Erythroblast (primary cell): ENCODE data around the gene U2AF2.
A peak's percentile ranks its signal among the peaks of the same experiment; 100 is the strongest.

Experiments used
- DNase-seq, 2 experiments: peaks; one replicate each; lab custom pipeline; 2025; lab: John Stamatoyannopoulos, UW
- GATA1 ChIP-seq: IDR thresholded peaks from 2 replicates; pipeline ENCODE4 v1.6.1; 2011; ENCODE audit warnings: low read depth, mild to moderate bottlenecking, control low read depth, low read length, moderate library complexity
- POLR2A ChIP-seq: IDR thresholded peaks from 2 replicates; pipeline ENCODE4 v1.6.1; 2011; ENCODE audit warnings: mild to moderate bottlenecking, low read length

Gene U2AF2

GRCh38 chr19:55674841-55675660, 20.2 kb downstream of the U2AF2 start, which contains the start of gene EPN1:
Gene EPN1 (plus strand): TSS chr19:55675226. CDS start chr19:55678628, 3,402 bp downstream.
- no peak for TF ChIP-seq GATA1
- TF ChIP-seq POLR2A = peak; percentile 51

GRCh38 chr19:55675661-55676354, 21.0 kb downstream of the U2AF2 start:
- TF ChIP-seq GATA1 = no peak
- TF ChIP-seq POLR2A = no peak
- DNase-seq = no peak

More at GRCh38 chr19:55674841-55675660, 20.2 kb downstream of the U2AF2 start, which contains the start of gene EPN1:
- DNase-seq = peak; percentile 99

GRCh38 chr19:55676383-55676782, 21.5 kb downstream of the U2AF2 start:
- TF ChIP-seq GATA1 = no peak
- TF ChIP-seq POLR2A = no peak
- peak; percentile 79 to 88 for DNase-seq

GRCh38 chr19:55676889-55677505, 22.2 kb downstream of the U2AF2 start:
- no peak for DNase-seq
- TF ChIP-seq POLR2A = no peak
- TF ChIP-seq GATA1 = no peak

GRCh38 chr19:55677572-55678028, 22.8 kb downstream of the U2AF2 start:
- no peak for DNase-seq
- TF ChIP-seq POLR2A = no peak
- TF ChIP-seq GATA1 = no peak

- DNase-seq = no peak
- TF ChIP-seq POLR2A (no peak), GATA1 (no peak)
Observed at GRCh38 chr19:55678121-55678671, 23.4 kb downstream of the U2AF2 start.

GRCh38 chr19:55679343-55680257, 24.8 kb downstream of the U2AF2 start:
- no peak for TF ChIP-seq GATA1
- DNase-seq = no peak

GRCh38 chr19:55680339-55681130, 25.7 kb downstream of the U2AF2 start:
- DNase-seq = no peak
- TF ChIP-seq GATA1 (no peak), POLR2A (no peak)

GRCh38 chr19:55681131-55682092, 26.6 kb downstream of the U2AF2 start:
- DNase-seq = no peak
- TF ChIP-seq GATA1 = no peak
- TF ChIP-seq POLR2A = no peak

GRCh38 chr19:55683449-55684261, 28.8 kb downstream of the U2AF2 start:
- TF ChIP-seq POLR2A = no peak
- TF ChIP-seq GATA1 = no peak

More at GRCh38 chr19:55683449-55684261, 28.8 kb downstream of the U2AF2 start:
- no peak for DNase-seq
